Uterus (tissue), 2 donors: ENCODE data around the gene CAPZA2.

ENCODE experiments used
- POLR2A ChIP-seq, 2 donors: fragments of 450-650 bp; IDR thresholded peaks; one replicate each; pipeline ENCODE4 v1.6.1; 2016; ENCODE audit warnings: antibody characterized with exemption in 2 of 2, mild to moderate bottlenecking in 1 of 2, moderate library complexity in 1 of 2
- TF ChIP-seq, protein P1 (sequence below), 4 experiments: fragments of 200-600 bp in 2 of 4; fragments of 450-650 bp in 2 of 4; sonication (generic) in 2 of 4; IDR thresholded peaks; one replicate each; pipeline ENCODE4 v1.5.1; 2016 to 2019; ENCODE audit warnings: antibody characterized with exemption in 4 of 4, mild to moderate bottlenecking in 2 of 4, moderate library complexity in 1 of 4

DNA sequence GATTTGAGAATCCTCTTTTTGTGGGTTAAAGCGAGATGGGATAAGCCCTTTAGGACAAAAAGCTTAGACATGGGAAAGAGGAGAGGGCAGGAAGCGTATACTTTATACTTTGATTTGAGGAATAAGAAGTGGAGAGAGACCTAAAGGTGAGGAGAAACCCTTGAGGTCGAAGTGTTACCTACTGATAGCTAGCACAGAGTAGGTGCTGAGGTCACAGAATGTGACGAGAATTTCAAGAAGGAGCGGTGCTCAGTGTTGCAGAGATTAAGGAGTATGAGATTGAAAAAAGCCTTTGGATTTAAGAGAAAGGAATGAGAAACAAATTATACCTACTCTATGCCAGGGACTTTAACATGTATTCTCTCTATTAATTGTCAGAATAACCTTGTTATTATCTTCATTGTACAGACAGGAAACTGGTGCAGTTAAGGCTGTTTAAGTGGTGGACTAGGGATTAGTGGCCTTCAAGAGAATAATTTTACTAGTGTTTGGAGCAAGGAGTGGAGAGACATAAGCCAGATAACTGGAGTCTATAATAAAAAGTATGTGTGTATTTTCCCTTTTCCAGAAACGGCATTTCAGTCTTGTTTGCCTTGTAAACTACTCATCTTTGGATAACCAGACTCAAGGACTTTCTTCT is 8.8 kb downstream of the CAPZA2 start:
- TF ChIP-seq, protein P1, sequence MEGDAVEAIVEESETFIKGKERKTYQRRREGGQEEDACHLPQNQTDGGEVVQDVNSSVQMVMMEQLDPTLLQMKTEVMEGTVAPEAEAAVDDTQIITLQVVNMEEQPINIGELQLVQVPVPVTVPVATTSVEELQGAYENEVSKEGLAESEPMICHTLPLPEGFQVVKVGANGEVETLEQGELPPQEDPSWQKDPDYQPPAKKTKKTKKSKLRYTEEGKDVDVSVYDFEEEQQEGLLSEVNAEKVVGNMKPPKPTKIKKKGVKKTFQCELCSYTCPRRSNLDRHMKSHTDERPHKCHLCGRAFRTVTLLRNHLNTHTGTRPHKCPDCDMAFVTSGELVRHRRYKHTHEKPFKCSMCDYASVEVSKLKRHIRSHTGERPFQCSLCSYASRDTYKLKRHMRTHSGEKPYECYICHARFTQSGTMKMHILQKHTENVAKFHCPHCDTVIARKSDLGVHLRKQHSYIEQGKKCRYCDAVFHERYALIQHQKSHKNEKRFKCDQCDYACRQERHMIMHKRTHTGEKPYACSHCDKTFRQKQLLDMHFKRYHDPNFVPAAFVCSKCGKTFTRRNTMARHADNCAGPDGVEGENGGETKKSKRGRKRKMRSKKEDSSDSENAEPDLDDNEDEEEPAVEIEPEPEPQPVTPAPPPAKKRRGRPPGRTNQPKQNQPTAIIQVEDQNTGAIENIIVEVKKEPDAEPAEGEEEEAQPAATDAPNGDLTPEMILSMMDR (IDR thresholded peaks at IDR 0.05): no peak
- no peak for TF ChIP-seq POLR2A (IDR thresholded peaks at IDR 0.05)
